ENCODE results near the gene LRRC8E. TPM values are rescaled to one million over a fixed set of nuclear protein-coding genes. Genes with fewer than 3 reads are reported as not detected.

The LRRC8E gene
- total RNA-seq, 1 donor from 2014 or later, result 4.3 TPM

DNA sequence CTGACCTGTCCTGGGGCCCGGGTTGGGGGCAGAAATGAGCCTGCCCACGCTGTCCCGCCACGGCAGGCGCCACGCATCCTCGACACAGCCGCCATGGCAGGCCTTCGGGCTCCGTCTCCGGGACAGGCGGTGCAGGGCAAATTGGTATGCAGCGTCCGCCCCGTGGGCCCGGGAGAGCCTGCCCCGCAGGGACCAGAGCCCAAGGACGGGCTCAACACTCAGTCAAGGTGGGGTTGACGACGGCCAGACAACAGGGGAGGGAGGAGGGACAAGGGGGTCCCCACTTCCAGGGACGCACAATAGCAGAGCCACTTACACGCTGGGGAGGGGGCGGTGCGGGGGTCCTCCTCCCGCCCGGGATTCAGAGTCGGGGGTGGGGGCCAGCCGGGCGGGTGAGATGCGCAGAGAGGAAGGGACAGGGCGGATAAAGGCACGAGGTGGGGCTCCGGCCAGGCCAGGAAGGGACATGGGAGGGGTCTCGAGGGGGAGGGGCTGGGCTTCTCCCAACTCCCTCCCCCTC lies 36.4 kb downstream of the LRRC8E start:
- Mint-ChIP-seq H3K27ac (peak overlapping the region; percentile 70), H3K27me3 (peaks cover 5% of the 10 kb centered on the region), H3K4me3 (peak overlapping the region; percentile 73), H3K36me3 (peaks cover 4% of the 10 kb centered on the region), H3K4me1 (ENCODE audit: unreplicated experiment) (peaks cover 27% of the 10 kb centered on the region), H3K9me3 (no peaks in the 10 kb centered on the region)
- no peak for DNase-seq (ENCODE audit: extremely low spot score, unreplicated experiment)
- TF ChIP-seq, protein P1, sequence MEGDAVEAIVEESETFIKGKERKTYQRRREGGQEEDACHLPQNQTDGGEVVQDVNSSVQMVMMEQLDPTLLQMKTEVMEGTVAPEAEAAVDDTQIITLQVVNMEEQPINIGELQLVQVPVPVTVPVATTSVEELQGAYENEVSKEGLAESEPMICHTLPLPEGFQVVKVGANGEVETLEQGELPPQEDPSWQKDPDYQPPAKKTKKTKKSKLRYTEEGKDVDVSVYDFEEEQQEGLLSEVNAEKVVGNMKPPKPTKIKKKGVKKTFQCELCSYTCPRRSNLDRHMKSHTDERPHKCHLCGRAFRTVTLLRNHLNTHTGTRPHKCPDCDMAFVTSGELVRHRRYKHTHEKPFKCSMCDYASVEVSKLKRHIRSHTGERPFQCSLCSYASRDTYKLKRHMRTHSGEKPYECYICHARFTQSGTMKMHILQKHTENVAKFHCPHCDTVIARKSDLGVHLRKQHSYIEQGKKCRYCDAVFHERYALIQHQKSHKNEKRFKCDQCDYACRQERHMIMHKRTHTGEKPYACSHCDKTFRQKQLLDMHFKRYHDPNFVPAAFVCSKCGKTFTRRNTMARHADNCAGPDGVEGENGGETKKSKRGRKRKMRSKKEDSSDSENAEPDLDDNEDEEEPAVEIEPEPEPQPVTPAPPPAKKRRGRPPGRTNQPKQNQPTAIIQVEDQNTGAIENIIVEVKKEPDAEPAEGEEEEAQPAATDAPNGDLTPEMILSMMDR (conservative IDR thresholded peaks at IDR 0.05), result no peak

DNA sequence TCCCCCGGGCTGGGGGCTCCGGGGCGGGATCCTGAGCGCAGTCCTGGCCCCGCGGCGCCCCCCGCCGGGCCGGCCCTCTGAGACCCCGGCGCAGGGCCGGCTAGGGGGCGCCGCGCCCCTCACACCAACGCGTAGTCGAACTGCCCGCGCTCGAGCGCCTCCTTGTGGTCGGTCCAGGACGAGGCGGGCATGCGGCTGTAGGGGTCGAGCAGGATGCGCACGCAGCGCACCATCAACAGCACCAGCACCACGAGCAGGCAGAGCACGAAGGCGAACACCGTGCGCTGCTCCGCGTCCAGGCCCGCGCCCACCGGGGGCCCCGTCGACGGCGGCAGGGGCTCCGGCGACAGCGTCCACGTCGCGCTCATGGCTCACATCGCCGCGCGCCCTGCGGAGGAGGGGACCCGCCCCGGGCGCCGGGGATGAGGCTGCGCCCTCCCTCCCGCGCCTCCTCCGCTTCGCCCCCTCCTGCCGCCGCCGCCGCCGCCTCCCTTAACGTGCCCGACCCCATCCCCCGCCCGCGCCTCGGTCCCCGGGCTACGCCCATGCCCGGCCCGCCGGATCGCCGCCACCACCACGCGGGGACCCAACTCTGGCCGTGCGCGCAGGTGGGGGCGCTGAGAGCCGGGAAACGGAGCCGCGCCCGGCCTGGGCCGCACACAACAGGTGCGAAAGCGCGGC lies 37.0 kb downstream of the LRRC8E start:
- TF ChIP-seq, protein P1 (conservative IDR thresholded peaks at IDR 0.05), result peak; percentile 99
- peak overlapping the region; percentile 92 for H3K27ac Mint-ChIP-seq
- H3K9me3 Mint-ChIP-seq, result no peaks in the 10 kb centered on the region
- no peaks in the 10 kb centered on the region for H3K27me3 Mint-ChIP-seq
- peak overlapping the region; percentile 93 for H3K4me3 Mint-ChIP-seq
- peak; percentile 95 for DNase-seq (ENCODE audit: extremely low spot score, unreplicated experiment)
- peaks cover 23% of the 10 kb centered on the region for H3K4me1 Mint-ChIP-seq (ENCODE audit: unreplicated experiment)
- H3K36me3 Mint-ChIP-seq, result peaks cover 4% of the 10 kb centered on the region

DNA sequence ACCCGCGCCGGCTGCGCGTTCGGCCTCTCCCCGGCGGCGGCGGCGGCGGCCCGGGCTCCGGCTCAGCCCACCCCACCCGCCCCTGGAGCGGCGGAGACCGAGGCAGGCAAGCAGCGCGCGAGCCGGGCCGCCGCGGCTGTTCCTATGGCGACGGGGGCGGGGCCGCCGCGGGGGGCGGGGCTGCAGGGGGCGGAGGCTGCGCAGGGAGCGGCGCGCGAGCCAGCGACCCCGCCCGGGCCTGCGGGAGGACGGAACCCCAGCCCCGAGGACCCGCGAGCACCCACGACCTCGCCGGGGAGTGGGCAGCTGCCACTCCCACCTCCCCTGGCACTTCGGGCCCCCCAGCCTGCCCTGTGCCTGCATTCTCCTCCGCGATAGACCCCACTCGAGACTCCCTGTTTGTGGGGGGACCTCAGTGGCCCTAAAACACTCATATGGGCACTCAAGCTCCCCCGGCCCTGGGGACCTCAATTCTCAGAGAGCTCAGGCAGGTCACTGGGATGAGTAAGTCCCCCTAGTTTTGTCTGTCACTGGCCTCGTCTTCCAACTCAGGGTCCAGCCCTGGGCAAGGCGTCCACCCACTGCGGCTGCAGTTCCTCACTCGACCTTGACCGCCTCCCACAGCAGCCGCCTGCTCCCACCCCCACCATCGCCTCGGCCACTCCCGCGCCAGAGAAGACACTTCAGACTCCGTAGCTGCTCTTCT lies 37.9 kb downstream of the LRRC8E start, which contains the start of gene CTXN1:
Gene CTXN1 (minus strand): TSS at position 115 of the 706 bp plus-strand sequence. CDS start 597 bp downstream, outside the sequence.
- Mint-ChIP-seq H3K4me1 (ENCODE audit: unreplicated experiment) (peaks cover 18% of the 10 kb centered on the region), H3K9me3 (no peaks in the 10 kb centered on the region), H3K4me3 (peak within 1 kb of the TSS; percentile 93), H3K27me3 (no peaks in the 10 kb centered on the region), H3K36me3 (peaks cover 4% of the 10 kb centered on the region), H3K27ac (peak within 1 kb of the TSS; percentile 92)
- TF ChIP-seq, protein P1 (conservative IDR thresholded peaks at IDR 0.05), result peak; percentile 57
- peak; percentile 91 for DNase-seq (ENCODE audit: extremely low spot score, unreplicated experiment)

DNA sequence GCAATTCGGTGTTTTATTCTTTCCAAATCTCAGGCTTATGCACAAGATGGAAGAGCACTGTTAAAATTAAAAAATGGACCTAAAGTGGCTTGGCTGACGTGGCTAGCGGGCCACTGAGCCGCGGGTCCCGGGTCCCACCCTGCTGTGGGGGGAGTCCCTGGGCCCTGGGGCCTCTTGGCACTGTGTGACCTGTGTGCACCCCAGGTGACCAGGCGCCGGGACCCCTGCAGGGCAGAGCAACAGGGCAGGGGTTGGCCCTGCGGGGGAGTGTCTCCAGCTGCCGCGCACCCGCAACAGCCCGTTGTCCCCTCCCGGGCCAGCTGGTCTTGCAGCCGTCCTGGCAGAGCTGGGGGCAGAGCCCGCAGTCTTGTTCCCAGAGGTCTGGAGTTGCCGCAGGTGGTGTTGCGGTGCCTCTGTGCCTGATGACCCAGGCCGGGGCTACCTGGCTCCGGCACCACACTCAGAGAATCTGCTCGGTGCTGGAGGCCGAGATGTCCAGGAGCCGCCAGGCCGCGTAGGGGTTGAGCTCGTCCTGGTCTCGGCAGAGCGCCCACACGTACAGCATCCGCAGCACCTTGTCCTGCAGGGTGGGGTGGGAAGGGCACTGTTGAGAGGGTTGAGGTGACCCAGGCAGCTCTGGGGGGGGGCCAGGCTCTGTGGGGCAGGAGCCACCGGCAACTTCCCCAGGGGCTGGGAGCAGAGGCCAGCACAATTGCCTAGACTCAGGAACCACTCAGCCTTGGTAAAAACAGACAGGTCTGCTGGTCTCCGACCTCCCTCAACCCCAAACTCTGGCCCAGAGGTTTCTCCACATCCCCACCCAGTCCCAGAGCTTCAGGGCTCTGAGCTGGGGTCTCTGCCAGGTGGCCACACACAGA lies 38.7 kb downstream of the LRRC8E start:
- Mint-ChIP-seq H3K36me3 (peaks cover 4% of the 10 kb centered on the region), H3K4me1 (ENCODE audit: unreplicated experiment) (peaks cover 16% of the 10 kb centered on the region), H3K27ac (peak overlapping the region; percentile 84), H3K9me3 (no peaks in the 10 kb centered on the region), H3K4me3 (peak overlapping the region; percentile 87), H3K27me3 (no peaks in the 10 kb centered on the region)
- peak; percentile 70 for DNase-seq (ENCODE audit: extremely low spot score, unreplicated experiment)
- TF ChIP-seq, protein P1 (conservative IDR thresholded peaks at IDR 0.05), result peak; percentile 10

Data from type B pancreatic cell (in vitro differentiated cells).